Heart right ventricle (tissue), 16 donors: ENCODE data around the gene ARHGEF6. TPM values are rescaled to one million over a fixed set of nuclear protein-coding genes. Genes with fewer than 3 reads are reported as not detected.
A peak's percentile ranks its signal among the peaks of the same experiment; 100 is the strongest.

ENCODE experiments used
- ATAC-seq, 8 donors: fragments of 200-7000 bp; cut with Tn5 transposase; one replicate each; pipeline ENCODE4 v1.9.1; 2020; ENCODE audit warnings: mild to moderate bottlenecking in 8 of 8, moderate library complexity in 8 of 8, moderate number of reproducible peaks in 1 of 8
- DNase-seq, 2 donors: peaks; one replicate each; pipeline ENCODE4 v3.0.0-alpha.2; 2020
- H3K27ac ChIP-seq, 10 donors: fragments of 200-600 bp; sonication (generic) in 2 of 10; one replicate each; pipeline versions ENCODE4 v1.5.0 to v1.8.0; 2020 to 2022; ENCODE audit warnings: mild to moderate bottlenecking in 3 of 10
- H3K27me3 ChIP-seq, 7 donors: fragments of 200-600 bp; one replicate each; pipeline ENCODE4 v1.8.0; 2021 to 2022; ENCODE audit warnings: mild to moderate bottlenecking in 2 of 7
- H3K36me3 ChIP-seq, 9 donors: fragments of 200-600 bp; sonication (generic) in 1 of 9; one replicate each; pipeline versions ENCODE4 v1.5.0 to v1.8.0; 2020 to 2022; ENCODE audit warnings: mild to moderate bottlenecking in 2 of 9
- H3K4me1 ChIP-seq, 9 donors: fragments of 200-600 bp; sonication (generic) in 1 of 9; one replicate each; pipeline versions ENCODE4 v1.5.0 to v1.8.0; 2020 to 2022; ENCODE audit warnings: mild to moderate bottlenecking in 4 of 9
- H3K4me3 ChIP-seq, 10 donors: fragments of 200-600 bp; sonication (generic) in 2 of 10; one replicate each; pipeline versions ENCODE4 v1.5.0 to v1.8.0; 2020 to 2022; ENCODE audit warnings: mild to moderate bottlenecking in 7 of 10, moderate library complexity in 2 of 10
- H3K9me3 ChIP-seq, 11 donors: fragments of 200-600 bp in 10 of 11; sonication (generic) in 2 of 11; one replicate each; pipeline versions ENCODE4 v1.5.0 to v1.8.0; 2013 to 2022; ENCODE audit warnings: mild to moderate bottlenecking in 2 of 11, control low read depth in 1 of 11, moderate library complexity in 1 of 11
- CTCF ChIP-seq, 9 donors: fragments of 200-600 bp; sonication (generic) in 2 of 9; IDR thresholded peaks; one replicate each; pipeline versions ENCODE4 v1.5.0 to v1.8.0; 2021 to 2022; ENCODE audit warnings: antibody characterized with exemption in 9 of 9, mild to moderate bottlenecking in 5 of 9, moderate library complexity in 1 of 9
- WGBS, 2 donors: extraction: QIAGEN DNeasy Blood & Tissue Kit; methylation state at CpG; one replicate each; pipeline ENCODE4 v1.1.7; 2013; ENCODE audit warnings: inconsistent platforms in 1 of 2; 5-methylcytosine and 5-hydroxymethylcytosine counted together
- intact Hi-C, 10 donors: fragments of 100-400 bp; cut with DNase I; formaldehyde crosslinking; loops; one replicate each; pipeline versions ENCODE4 v1.11.1 to v1.14.2; 2022
- polyA plus RNA-seq, 2 donors: library from polyadenylated mRNA; stranded (reverse); fragments of 200-250 nt; gene quantifications; one replicate each; pipeline ENCODE4 v1.2.3, GENCODE V29; 2013
- total RNA-seq, 10 donors: library from RNA; stranded (reverse); fragmentation: NEBNext Ultra II Directional in 3 of 10; extraction: Animal tissue kit (Norgen Biotek cat#: 25700) in 3 of 10; gene quantifications; one replicate each; pipeline versions ENCODE4 v1.2.1 to v1.2.4, GENCODE V29; 2021 to 2023
- donor health status: Arrhythmogenic right ventricular cardiomyopathy.
- donor health status: ischemic (EF 13 %, LVEDD 7.1; RV severe dilation, severe dysfunction).
- donor health status: healthy with polysubstance abuse.
- donor health status: DM: no; HTN: yes; CAD: no.
- donor health status: DM: no; HTN: no; CAD: no.
- donor health status: ischemic (EF 25% LVEDD 6.9; RV normal size, moderate dysfunction).
- donor health status: ischemic (EF 25% LVEDD 5.7; RV mildly dilated, moderate dysfunction).
- donor health status: healthy.
- donor health status: DM: yes; HTN: yes; CAD: no.
- donor health status: Ischemic cardiomyopathy.
- donor health status: ischemic (EF 35%, LVEDD 5.7; RV mildly dilated, moderate dysfunction).
- donor health status: nonischemic (EF 11% LVEDD 7.7; RV severe dilation, severe dysfunction).
- donor health status: DM: yes; HTN: yes; CAD: no.
- donor health status: PGD.
- donor health status: ischemic (EF 29% LVEDD 5.4; RV normal size, mild dysfunction).
- donor health status: nonischemic (EF 23%, LVEDD 6.1; RV moderate dilation, normal function).

ARHGEF6 gene
- total and polyA plus RNA-seq, 12 donors = 15.3 to 88.0 (median 50.2) TPM

- H3K27ac ChIP-seq = no peak overlapping the region
- WGBS, 2 donors = 68% methylated on average over 2 of the region's 2 CpGs
- peaks cover 0 to 47% (median 34%) of the 10 kb centered on the region in 9 donors for H3K4me1 ChIP-seq
- intact Hi-C loops = loop anchor here in 4 of 10 donors (10.0 kb wide), 4 partner anchors 48 to 122 kb away; partner anchors contain the start of gene RBMX (in 1 of the 4)
- no peaks in the 10 kb centered on the region for H3K9me3 ChIP-seq
- DNase-seq (no peak), ATAC-seq (no peak)
- peaks cover 0 to 4% (median 0%) of the 10 kb centered on the region in 9 donors for H3K36me3 ChIP-seq
- H3K4me3 ChIP-seq = no peak overlapping the region
- no peaks in the 10 kb centered on the region for H3K27me3 ChIP-seq
- no peak for TF ChIP-seq CTCF (IDR thresholded peaks at IDR 0.05)
Measured at GRCh38 chrX:136762820-136763452, 17.8 kb downstream of the ARHGEF6 start.

GRCh38 chrX:136761421-136761820, 19.3 kb downstream of the ARHGEF6 start:
- 44 to 50% methylated on average over 3 of the region's 3 CpGs for WGBS, 2 donors
- TF ChIP-seq CTCF (IDR thresholded peaks at IDR 0.05) = no peak
- no peak for DNase-seq
- H3K27ac ChIP-seq = peak overlapping the region in 6 of 10 donors; percentile 4 to 56 (median 26)
- peaks cover 0 to 4% (median 0%) of the 10 kb centered on the region in 9 donors for H3K36me3 ChIP-seq
- H3K9me3 ChIP-seq = no peaks in the 10 kb centered on the region
- no peaks in the 10 kb centered on the region for H3K27me3 ChIP-seq
- peaks cover 0 to 45% (median 34%) of the 10 kb centered on the region in 9 donors for H3K4me1 ChIP-seq
- no peak for ATAC-seq
- no peak overlapping the region for H3K4me3 ChIP-seq
- intact Hi-C loops = loop anchor here in 4 of 10 donors (10.0 kb wide), 4 partner anchors 47 to 123 kb away; partner anchors contain the start of gene RBMX (in 1 of the 4)

- peaks cover 0 to 4% (median 0%) of the 10 kb centered on the region in 9 donors for H3K36me3 ChIP-seq
- H3K27me3 ChIP-seq = no peaks in the 10 kb centered on the region
- H3K27ac ChIP-seq = peak overlapping the region in 3 of 10 donors; percentile 40 to 64 (median 48)
- no peak overlapping the region for H3K4me3 ChIP-seq
- H3K9me3 ChIP-seq = no peaks in the 10 kb centered on the region
- intact Hi-C loops = loop anchor here in 4 of 10 donors (10.0 kb wide), 4 partner anchors 45 to 125 kb away; partner anchors contain the start of gene RBMX (in 1 of the 4)
- ATAC-seq = peak in 1 of 8 donors; percentile 31
- no peak for DNase-seq
- peaks cover 0 to 48% (median 28%) of the 10 kb centered on the region in 9 donors for H3K4me1 ChIP-seq
- WGBS, 2 donors = 53 to 64% methylated on average over 2 of the region's 2 CpGs
- TF ChIP-seq CTCF (IDR thresholded peaks at IDR 0.05) = no peak
Measured at GRCh38 chrX:136759968-136760367, 20.8 kb downstream of the ARHGEF6 start.

- intact Hi-C loops = no loop called here
- 82 to 84% methylated on average over 2 of the region's 2 CpGs for WGBS, 2 donors
- DNase-seq (no peak), ATAC-seq (no peak)
- no peaks in the 10 kb centered on the region for H3K27me3 ChIP-seq
- H3K27ac ChIP-seq = peak overlapping the region in 6 of 10 donors; percentile 12 to 70 (median 44)
- peaks cover 0 to 74% (median 45%) of the 10 kb centered on the region in 9 donors for H3K4me1 ChIP-seq
- H3K36me3 ChIP-seq = no peaks in the 10 kb centered on the region
- no peaks in the 10 kb centered on the region for H3K9me3 ChIP-seq
- H3K4me3 ChIP-seq = no peak overlapping the region
- TF ChIP-seq CTCF (IDR thresholded peaks at IDR 0.05) = no peak
Measured at GRCh38 chrX:136755411-136755810, 25.3 kb downstream of the ARHGEF6 start.
